ENCODE measurements around the gene MOCS3.

MOCS3 gene

GRCh38 chr20:50957798-50958614, 612 bp upstream of the MOCS3 start, which contains the start of gene DPM1:
Gene DPM1, minus strand, starts transcription at chr20:50958532. Its CDS starts 9 bp downstream, at chr20:50958523.
- TF ChIP-seq CTCF (conservative IDR thresholded peaks at IDR 0.05): no peak
- peak within 1 kb of the TSS; percentile 95 for H3K27ac ChIP-seq

GRCh38 chr20:50959543-50960126, 1.0 kb downstream of the MOCS3 start:
- peak overlapping the region; percentile 95 for H3K27ac ChIP-seq
- no peak for TF ChIP-seq CTCF (conservative IDR thresholded peaks at IDR 0.05)

GRCh38 chr20:50967586-50967985, 9.0 kb downstream of the MOCS3 start:
- no peak for TF ChIP-seq CTCF (conservative IDR thresholded peaks at IDR 0.05)

GRCh38 chr20:50968289-50968688, 9.7 kb downstream of the MOCS3 start:
- TF ChIP-seq CTCF (conservative IDR thresholded peaks at IDR 0.05): no peak
- no peak overlapping the region for H3K27ac ChIP-seq

More at GRCh38 chr20:50967586-50967985, 9.0 kb downstream of the MOCS3 start:
- H3K27ac ChIP-seq: no peak overlapping the region

GRCh38 chr20:50969435-50969834, 10.8 kb downstream of the MOCS3 start:
- no peak for TF ChIP-seq CTCF (conservative IDR thresholded peaks at IDR 0.05)

GRCh38 chr20:50969912-50970311, 11.3 kb downstream of the MOCS3 start:
- TF ChIP-seq CTCF (conservative IDR thresholded peaks at IDR 0.05): no peak
- no peak overlapping the region for H3K27ac ChIP-seq

More at GRCh38 chr20:50969435-50969834, 10.8 kb downstream of the MOCS3 start:
- no peak overlapping the region for H3K27ac ChIP-seq

- no peak for TF ChIP-seq CTCF (conservative IDR thresholded peaks at IDR 0.05)
- H3K27ac ChIP-seq: no peak overlapping the region
Observed at GRCh38 chr20:50975701-50976330, 17.2 kb downstream of the MOCS3 start.

All from VCaP (cell line).